Measurements from ENCODE around the gene CCND1. TPM values are rescaled to one million over a fixed set of nuclear protein-coding genes. Genes with fewer than 3 reads are reported as not detected.
"Not testable (repeated sequence)": the region's sequence is repeated elsewhere in the genome, so short reads cannot be mapped to it uniquely, and the experiment has no call there.

The CCND1 gene
- total RNA-seq, 1 donor from 2014 or later: 0.16 TPM

GRCh38 chr11:69617682-69618081, 23.3 kb upstream of the CCND1 start:
- intact Hi-C loops (cut with micrococcal nuclease): no loop called here

- intact Hi-C loops (cut with micrococcal nuclease): no loop called here
Observed at GRCh38 chr11:69618237-69618636, 22.7 kb upstream of the CCND1 start.

- intact Hi-C loops (cut with micrococcal nuclease): no loop called here
Observed at GRCh38 chr11:69620683-69621290, 20.2 kb upstream of the CCND1 start.

- intact Hi-C loops (cut with micrococcal nuclease): not testable (repeated sequence)
Observed at GRCh38 chr11:69622097-69622681, 18.8 kb upstream of the CCND1 start.

GRCh38 chr11:69624293-69624692, 16.7 kb upstream of the CCND1 start:
- intact Hi-C loops (cut with micrococcal nuclease): no loop called here

GRCh38 chr11:69625476-69625875, 15.5 kb upstream of the CCND1 start:
- intact Hi-C loops (cut with micrococcal nuclease): no loop called here

- intact Hi-C loops (cut with micrococcal nuclease): no loop called here
Observed at GRCh38 chr11:69627551-69627950, 13.4 kb upstream of the CCND1 start.

GRCh38 chr11:69630017-69630416, 10.9 kb upstream of the CCND1 start:
- intact Hi-C loops (cut with micrococcal nuclease): no loop called here

GRCh38 chr11:69630424-69630823, 10.5 kb upstream of the CCND1 start:
- intact Hi-C loops (cut with micrococcal nuclease): no loop called here

GRCh38 chr11:69632900-69633299, 8.1 kb upstream of the CCND1 start:
- intact Hi-C loops (cut with micrococcal nuclease): no loop called here

- intact Hi-C loops (cut with micrococcal nuclease): no loop called here
Observed at GRCh38 chr11:69634069-69634468, 6.9 kb upstream of the CCND1 start.

- intact Hi-C loops (cut with micrococcal nuclease): no loop called here
Observed at GRCh38 chr11:69634590-69634989, 6.4 kb upstream of the CCND1 start.

- intact Hi-C loops (cut with micrococcal nuclease): loop anchor here (5.0 kb wide), 1 partner anchor 182 kb away; the partner anchor contains the start of gene FGF3
Observed at GRCh38 chr11:69635195-69635594, 5.8 kb upstream of the CCND1 start.

- intact Hi-C loops (cut with micrococcal nuclease): loop anchor here (5.0 kb wide), 1 partner anchor 181 kb away; the partner anchor contains the start of gene FGF3
Observed at GRCh38 chr11:69635804-69636511, 5.0 kb upstream of the CCND1 start.

GRCh38 chr11:69636512-69637197, 4.3 kb upstream of the CCND1 start:
- intact Hi-C loops (cut with micrococcal nuclease): loop anchor here (5.0 kb wide), 1 partner anchor 181 kb away; the partner anchor contains the start of gene FGF3

GRCh38 chr11:69637198-69637940, 3.6 kb upstream of the CCND1 start:
- intact Hi-C loops (cut with micrococcal nuclease): loop anchor here (5.0 kb wide), 1 partner anchor 180 kb away; the partner anchor contains the start of gene FGF3

- intact Hi-C loops (cut with micrococcal nuclease): loop anchor here (5.0 kb wide), 1 partner anchor 179 kb away; the partner anchor contains the start of gene FGF3
Observed at GRCh38 chr11:69637941-69638871, 2.8 kb upstream of the CCND1 start.

GRCh38 chr11:69638941-69639681, 1.8 kb upstream of the CCND1 start:
- intact Hi-C loops (cut with micrococcal nuclease): loop anchor here (5.0 kb wide), 1 partner anchor 178 kb away; the partner anchor contains the start of gene FGF3

GRCh38 chr11:69639831-69640230, 1.1 kb upstream of the CCND1 start:
- intact Hi-C loops (cut with micrococcal nuclease): loop anchor here (5.0 to 10.0 kb wide), 2 partner anchors 65 to 177 kb away; partner anchors contain the start of genes FGF19 and FGF3

Measured in T-helper 2 cell treated with Interferon-gamma antibody and Interleukin-4, amounts not matched to agents 100 ng/mL and 5 ng/mL, for 36 hours (primary cell).